Stimulated activated CD4-positive, alpha-beta T cell treated with anti-CD3 and anti-CD28 coated beads, Interleukin-1b, Interleukin-23, amount 100 ng/mL, for 24 hours (primary cell): ENCODE results near the gene SLC26A9.

Experiments
- DNase-seq, 4 experiments: peaks; one replicate each; pipeline ENCODE4 v3.0.0-alpha.2; 2020; ENCODE audit warnings: low read depth in 4 of 4, low spot score in 1 of 4

The SLC26A9 gene, protein sequence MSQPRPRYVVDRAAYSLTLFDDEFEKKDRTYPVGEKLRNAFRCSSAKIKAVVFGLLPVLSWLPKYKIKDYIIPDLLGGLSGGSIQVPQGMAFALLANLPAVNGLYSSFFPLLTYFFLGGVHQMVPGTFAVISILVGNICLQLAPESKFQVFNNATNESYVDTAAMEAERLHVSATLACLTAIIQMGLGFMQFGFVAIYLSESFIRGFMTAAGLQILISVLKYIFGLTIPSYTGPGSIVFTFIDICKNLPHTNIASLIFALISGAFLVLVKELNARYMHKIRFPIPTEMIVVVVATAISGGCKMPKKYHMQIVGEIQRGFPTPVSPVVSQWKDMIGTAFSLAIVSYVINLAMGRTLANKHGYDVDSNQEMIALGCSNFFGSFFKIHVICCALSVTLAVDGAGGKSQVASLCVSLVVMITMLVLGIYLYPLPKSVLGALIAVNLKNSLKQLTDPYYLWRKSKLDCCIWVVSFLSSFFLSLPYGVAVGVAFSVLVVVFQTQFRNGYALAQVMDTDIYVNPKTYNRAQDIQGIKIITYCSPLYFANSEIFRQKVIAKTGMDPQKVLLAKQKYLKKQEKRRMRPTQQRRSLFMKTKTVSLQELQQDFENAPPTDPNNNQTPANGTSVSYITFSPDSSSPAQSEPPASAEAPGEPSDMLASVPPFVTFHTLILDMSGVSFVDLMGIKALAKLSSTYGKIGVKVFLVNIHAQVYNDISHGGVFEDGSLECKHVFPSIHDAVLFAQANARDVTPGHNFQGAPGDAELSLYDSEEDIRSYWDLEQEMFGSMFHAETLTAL

GRCh38 chr1:205943245-205943644, at the start of gene SLC26A9:
SLC26A9 (minus strand) TSS chr1:205943456; CDS start chr1:205935820, 7,636 bp downstream.
- DNase-seq = no peak

DNA sequence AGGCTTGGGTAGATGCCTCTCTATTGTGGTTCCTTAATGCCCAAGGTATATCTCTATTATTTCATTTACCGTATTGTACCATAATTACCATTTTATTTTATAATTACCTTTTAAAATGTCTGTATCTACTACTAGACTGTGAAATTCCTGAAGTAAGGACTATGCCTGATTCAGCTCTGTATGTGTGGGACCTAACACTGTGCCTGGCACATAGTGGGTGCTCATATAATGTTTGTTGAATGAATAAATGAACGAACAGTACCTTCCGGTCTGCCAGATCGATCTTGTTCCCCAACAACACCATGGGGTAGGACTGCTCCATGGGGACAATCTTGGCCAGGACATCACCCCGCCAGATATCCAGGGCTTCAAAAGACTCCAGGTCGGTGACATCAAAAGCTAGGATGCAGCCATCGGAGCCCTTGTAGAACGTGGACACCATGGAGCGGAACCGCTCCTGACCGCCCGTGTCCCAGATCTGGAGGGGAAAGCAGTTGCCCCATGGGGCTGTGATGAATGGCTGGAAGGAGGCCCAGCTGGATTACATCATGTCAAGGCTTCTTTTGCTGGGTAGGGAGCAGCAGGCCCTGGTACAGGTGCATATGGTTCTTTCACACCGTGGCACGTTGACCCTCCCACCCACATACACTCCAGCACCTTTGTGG, 49.1 kb upstream of the SLC26A9 start:
- no peak for DNase-seq

- no peak for DNase-seq
These were observed 48.0 kb upstream of the SLC26A9 start for GRCh38 chr1:205991237-205991636.

DNA sequence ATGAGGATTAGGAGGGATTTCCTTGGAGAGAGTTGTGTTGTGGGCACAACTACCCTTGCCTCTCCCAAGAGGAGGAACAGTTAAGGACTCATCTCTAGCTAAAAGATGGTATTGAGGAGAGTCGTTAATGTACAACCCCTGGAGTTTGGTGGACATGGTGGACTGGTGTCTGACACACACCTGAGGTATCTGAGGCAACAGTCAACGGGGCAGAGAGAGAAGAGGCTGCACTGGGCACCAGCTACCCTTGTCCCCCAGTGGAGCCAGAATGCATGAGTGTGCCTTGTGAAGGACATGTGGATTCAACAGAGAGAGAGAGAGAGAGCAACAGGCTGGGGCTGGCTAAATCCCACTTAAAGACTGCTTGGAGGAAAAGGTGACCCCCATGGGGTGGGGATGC, 47.0 kb upstream of the SLC26A9 start:
- DNase-seq = no peak

DNA sequence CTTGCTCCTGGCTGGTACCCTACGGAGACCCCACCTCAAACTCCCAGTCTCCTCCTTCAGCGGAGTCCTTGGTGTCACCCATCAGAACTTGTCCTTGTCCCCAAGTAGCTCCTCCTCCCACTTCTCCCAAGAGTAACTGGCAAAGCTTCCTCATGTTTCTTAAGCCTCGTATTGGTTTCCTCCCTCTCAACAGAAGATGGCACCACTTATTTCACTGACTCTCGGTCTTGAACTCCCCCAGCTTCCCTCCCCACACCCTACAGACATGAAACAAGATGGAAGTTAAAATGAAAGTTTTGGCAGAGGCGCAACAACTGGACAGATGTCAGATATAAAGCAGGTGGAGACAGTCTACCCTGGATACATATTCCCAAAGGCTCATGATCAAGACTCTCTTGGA, 46.5 kb upstream of the SLC26A9 start:
- no peak for DNase-seq

DNA sequence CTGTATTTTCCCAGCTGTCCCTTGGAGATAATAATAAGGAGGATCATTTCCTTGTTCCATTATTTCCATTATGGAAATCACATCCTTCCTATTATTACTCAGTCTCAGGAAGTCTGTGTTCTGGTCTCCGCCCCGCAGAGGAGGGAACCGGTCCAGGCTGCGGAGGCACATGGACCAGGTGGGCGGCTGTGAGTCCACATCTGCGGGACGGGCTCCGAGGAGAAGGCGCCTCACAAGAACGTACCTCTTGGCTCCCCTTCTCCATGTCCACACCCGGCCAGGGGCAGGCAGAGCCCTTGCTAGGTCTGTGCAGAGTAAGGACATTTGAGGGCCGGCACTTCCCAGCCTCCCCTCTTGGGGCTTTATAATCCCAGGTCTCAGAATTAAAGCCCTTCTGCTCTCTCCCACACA, 45.3 kb upstream of the SLC26A9 start:
- no peak for DNase-seq

GRCh38 chr1:205986861-205987260, 43.6 kb upstream of the SLC26A9 start:
- no peak for DNase-seq

- DNase-seq = no peak
These were observed 43.0 kb upstream of the SLC26A9 start for GRCh38 chr1:205986292-205986691.

DNA sequence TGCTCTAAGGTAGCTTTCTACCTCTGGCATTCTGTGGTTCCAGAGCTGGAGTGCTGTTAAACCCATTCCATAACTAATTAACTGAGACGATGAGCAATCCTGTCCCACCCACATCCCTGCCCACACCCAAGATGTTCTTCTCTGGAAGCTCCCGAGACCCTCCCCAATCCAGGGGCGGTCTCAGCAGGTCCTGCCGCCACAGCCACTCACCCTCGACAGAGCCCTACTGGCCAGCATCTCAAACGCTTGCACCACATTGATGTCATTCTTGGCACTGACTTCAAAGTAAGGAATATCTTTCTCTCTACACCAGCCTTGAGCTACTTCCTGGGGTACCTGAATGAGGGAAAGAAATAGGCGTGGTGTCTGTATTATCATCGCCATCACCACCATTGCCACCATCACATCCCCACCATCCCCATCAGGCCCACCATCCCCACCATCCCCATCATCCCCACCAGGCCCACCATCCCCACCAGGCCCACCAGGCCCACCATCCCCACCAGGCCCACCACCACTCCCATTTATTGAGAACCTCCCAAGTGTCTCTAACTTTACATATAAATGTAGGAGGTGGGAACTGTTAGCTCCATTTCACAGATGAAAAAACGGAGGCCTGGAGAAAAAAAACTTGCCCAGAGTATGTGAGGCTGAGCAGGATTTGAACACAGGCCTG, 42.2 kb upstream of the SLC26A9 start:
- no peak for DNase-seq

DNA sequence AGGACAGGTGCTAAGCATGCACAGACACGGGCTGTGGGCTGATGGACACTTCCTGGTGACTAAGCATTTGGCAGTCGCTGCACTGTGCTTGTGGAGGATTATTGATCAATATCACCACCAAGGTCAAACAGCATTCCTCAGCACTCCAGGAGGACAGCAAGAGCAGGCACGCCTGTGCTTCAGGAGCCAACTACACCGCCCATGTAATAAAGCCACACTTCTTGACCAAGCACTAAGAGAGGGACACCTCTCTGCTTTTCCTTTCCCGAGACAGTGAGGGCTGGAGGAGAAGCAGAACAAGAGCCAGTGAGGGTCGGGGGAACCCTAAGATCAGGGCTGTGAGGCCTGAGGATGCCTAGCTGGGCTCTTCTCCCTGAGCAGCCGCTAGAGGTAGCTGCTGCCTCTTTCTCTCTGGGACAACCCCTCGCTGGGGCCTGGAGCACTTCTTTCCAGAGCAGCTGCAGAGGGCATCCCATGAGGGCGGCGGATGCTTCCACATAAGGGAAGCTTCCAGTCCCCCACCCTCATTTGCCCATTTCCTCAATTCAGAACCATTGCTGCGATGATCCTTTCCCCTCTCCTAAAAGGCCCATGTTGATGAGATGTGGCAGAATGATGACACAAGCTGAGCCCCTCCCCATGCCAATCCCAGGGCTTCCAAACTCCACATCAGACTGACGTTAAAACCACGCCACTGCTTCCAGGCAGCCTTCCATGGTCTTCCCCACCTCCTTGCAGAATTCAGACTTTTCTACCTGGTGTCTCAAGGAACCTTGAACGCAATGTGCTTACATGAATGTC, 40.9 kb upstream of the SLC26A9 start:
- DNase-seq = no peak

DNA sequence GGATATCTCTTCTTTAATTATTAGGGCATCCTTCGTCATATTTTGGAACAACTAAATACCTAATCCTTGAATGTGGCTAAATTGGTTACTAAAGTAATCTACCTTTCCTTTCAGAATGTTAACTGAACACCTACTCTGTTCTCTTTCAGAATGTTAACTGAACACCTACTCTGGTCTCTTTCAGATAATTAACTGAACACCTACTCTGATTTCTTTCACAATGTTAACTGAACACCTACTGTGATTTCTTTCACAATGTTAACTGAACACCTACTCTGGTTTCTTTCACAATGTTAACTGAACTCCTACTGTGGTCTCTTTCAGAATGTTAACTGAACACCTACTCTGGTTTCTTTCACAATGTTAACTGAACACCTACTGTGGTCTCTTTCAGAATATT, 38.0 kb upstream of the SLC26A9 start:
- no peak for DNase-seq

GRCh38 chr1:205980237-205980870, 37.1 kb upstream of the SLC26A9 start:
- DNase-seq = no peak

DNA sequence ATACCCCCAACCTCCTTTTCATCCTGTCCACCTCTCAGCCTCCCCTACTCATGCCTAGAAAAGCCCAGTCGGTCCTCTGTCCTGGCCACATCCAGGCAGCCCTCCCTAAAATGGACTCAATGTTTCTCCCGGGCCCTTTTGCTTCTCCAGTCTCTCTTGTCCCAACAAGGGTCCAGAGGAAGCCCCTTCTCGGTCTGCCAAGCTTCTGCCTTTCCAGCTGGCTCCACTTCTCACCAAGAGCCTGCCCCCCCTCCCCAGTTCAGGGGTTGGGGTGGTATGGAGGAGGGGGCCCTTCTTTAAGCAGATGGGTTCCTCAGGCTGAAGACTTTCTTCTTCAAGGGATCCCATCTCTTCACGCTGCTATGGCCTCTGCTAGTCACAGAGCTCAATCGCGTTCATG, 36.0 kb upstream of the SLC26A9 start:
- DNase-seq = no peak

- DNase-seq = no peak
These were observed 35.4 kb upstream of the SLC26A9 start for GRCh38 chr1:205978676-205979075.

- peak; percentile 58 to 68 (median 65) for DNase-seq
These were observed 34.3 kb upstream of the SLC26A9 start for GRCh38 chr1:205977402-205978014.

DNA sequence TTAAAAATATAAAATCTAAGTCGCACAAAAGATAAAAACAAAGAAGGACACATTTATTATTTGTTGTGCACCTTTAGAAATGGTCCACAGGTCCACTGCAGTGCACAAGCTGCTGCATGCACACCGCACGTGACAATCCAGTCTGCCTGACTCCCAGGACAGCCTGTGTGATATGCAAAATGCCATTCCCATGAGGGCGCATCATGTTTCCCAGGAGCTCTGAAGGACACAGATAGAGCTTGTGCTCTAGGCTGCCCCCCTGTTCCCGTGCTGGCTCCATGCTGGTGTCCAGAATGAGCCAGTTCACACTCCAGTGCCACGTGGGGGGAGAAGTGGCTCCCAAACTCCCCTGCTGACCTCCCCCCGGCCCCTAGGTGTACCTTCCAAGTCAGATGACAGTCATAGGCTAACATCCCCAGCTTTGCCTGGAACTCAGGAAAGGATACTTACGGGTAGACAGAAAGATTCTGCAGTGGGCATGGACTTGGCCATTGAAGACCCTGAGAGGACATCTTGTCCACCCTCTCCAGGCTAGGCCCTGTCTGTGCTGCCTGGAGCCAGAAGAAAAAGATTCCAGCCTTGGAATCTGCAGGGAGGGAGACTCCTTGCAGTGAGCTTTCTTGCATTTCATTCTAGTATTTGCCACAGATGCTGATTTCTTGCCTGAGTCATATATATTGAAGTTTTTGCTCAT, 33.6 kb upstream of the SLC26A9 start:
- DNase-seq = no peak

GRCh38 chr1:205976036-205976435, 32.8 kb upstream of the SLC26A9 start:
- DNase-seq = no peak

DNA sequence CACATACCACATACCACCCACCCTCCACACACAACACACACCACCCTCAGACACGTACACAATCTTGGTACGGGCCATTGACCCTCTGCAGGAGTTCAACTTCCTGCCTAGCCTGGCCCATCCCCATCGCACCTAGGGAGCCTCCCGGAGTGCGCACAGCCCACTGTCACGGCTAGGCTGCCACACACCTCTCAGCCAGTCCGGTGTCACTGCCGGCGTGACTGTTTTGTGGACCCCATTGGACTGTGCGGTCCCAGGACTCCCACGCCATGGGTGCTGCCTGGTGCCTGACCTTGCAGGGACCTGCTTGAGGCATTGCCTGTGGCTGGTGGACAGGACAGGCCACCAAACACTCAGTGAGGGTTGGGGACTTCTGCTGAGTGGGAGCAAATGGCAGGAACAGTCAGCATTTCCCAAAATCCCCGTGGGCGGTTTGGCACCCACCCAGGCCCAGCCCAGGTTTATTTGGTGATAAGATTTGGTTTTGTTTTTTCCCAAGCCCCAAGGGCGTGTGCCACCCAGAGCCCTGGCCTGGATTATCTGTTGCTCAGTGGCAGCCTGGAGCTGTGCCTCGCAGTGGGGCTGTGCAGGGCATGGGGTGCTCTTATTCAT, 32.2 kb upstream of the SLC26A9 start:
- no peak for DNase-seq

DNA sequence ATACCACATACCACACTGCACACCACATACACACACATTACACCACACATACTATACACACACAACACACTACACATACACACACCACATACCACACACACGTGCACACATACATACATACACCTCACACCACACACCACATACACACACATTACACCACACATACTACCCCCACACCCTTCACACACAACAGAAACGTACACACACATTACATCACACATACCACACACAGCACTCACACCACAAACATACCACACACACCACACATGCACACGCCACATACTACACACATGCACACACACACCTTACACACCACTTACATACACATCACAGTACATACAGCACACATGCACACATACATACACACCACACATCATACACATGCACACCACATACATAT, 31.5 kb upstream of the SLC26A9 start:
- no peak for DNase-seq
